Pancreas (tissue), 10 donors: ENCODE results near the gene IL22. TPM values are rescaled to one million over a fixed set of nuclear protein-coding genes. Genes with fewer than 3 reads are reported as not detected.

Source experiments
- ATAC-seq, 4 donors: fragments of 200-7000 bp; cut with Tn5 transposase; one replicate each; pipeline versions ENCODE4 v1.8.0 to v1.9.1; 2020; ENCODE audit warnings: mild to moderate bottlenecking in 4 of 4, moderate library complexity in 4 of 4
- DNase-seq, 6 donors: peaks; one replicate each; pipeline ENCODE4 v3.0.0-alpha.2; 2020
- FAIRE-seq: peaks from 2 replicates; lab custom pipeline; 2012; peaks lifted over from hg19 to GRCh38; lab: Jason Lieb, UNC
- H3K27ac ChIP-seq, 4 donors: fragments of 200-600 bp; sonication (generic); 1 replicate in 3 of 4; 2 replicates in 1 of 4; pipeline versions ENCODE4 v1.5.0 to v1.8.0; 2020
- H3K27me3 ChIP-seq, 4 donors: fragments of 200-600 bp; one replicate each; pipeline ENCODE4 v1.8.0; 2021
- H3K36me3 ChIP-seq, 3 donors: fragments of 200-600 bp; sonication (generic) in 1 of 3; one replicate each; pipeline versions ENCODE4 v1.5.0 to v1.8.0; 2020 to 2021
- H3K4me1 ChIP-seq, 3 donors: fragments of 200-600 bp; one replicate each; pipeline ENCODE4 v1.8.0; 2021
- H3K4me3 ChIP-seq, 4 donors: fragments of 200-600 bp; sonication (generic) in 2 of 4; one replicate each; pipeline versions ENCODE4 v1.5.0 to v1.8.0; 2020 to 2021
- H3K9me3 ChIP-seq, 4 donors: fragments of 200-600 bp; one replicate each; pipeline ENCODE4 v1.8.0; 2021
- WGBS, 2 donors: extraction: QIAGEN DNeasy Blood & Tissue Kit; methylation state at CpG; one replicate each; pipeline ENCODE4 v1.1.7; 2013; 5-methylcytosine and 5-hydroxymethylcytosine counted together
- intact Hi-C, 3 donors: fragments of 100-400 bp; cut with DNase I; formaldehyde crosslinking; loops; one replicate each; pipeline versions ENCODE4 v1.11.1 to v1.14.2; 2022
- polyA plus RNA-seq, 2 donors: library from polyadenylated mRNA; stranded (reverse); fragments of 200-250 nt; gene quantifications; one replicate each; pipeline ENCODE4 v1.2.3, GENCODE V29; 2013
- total RNA-seq, 6 donors: library from RNA; stranded (reverse); fragmentation: NEBNext Ultra II Directional in 4 of 6; extraction: Animal tissue kit (Norgen Biotek cat#: 25700) in 4 of 6; gene quantifications; one replicate each; pipeline versions ENCODE4 v1.2.1 to v1.2.4, GENCODE V29; 2021 to 2023
- TF ChIP-seq, protein P1 (sequence below), 4 donors: fragments of 200-600 bp; sonication (generic) in 3 of 4; IDR thresholded peaks; one replicate each; pipeline versions ENCODE4 v1.5.0 to v1.8.0; 2021; ENCODE audit warnings: antibody characterized with exemption in 4 of 4
- donor health status: healthy with polysubstance abuse.
- donor health status: DM: no; HTN: no; CAD: no; lungs with moderate emphysema.
- donor health status: DM: no; HTN: no; CAD: no.
- donor health status: control.
- donor health status: control.
- donor health status: Bipolar disorder and iron deficiency.
- donor health status: DM: yes; HTN: yes; CAD: no.
- donor health status: DM: no; HTN: no; CAD: no.
- donor health status: DM: no; HTN: no; CAD: no.
- donor health status: DM: yes; HTN: yes; CAD: no.

The IL22 gene
- total and polyA plus RNA-seq, 8 donors: not detected

GRCh38 chr12:68236421-68237059 is 16.9 kb downstream of the IL22 start:
- Histone ChIP-seq H3K27ac (peak overlapping the region; percentile 9 to 53 (median 29)), H3K36me3 (no peaks in the 10 kb centered on the region), H3K4me1 (peaks cover 0 to 6% (median 0%) of the 10 kb centered on the region in 3 donors), H3K9me3 (no peaks in the 10 kb centered on the region), H3K4me3 (peak overlapping the region in 3 of 4 donors; percentile 4 to 35 (median 25)), H3K27me3 (no peaks in the 10 kb centered on the region)
- TF ChIP-seq, protein P1, sequence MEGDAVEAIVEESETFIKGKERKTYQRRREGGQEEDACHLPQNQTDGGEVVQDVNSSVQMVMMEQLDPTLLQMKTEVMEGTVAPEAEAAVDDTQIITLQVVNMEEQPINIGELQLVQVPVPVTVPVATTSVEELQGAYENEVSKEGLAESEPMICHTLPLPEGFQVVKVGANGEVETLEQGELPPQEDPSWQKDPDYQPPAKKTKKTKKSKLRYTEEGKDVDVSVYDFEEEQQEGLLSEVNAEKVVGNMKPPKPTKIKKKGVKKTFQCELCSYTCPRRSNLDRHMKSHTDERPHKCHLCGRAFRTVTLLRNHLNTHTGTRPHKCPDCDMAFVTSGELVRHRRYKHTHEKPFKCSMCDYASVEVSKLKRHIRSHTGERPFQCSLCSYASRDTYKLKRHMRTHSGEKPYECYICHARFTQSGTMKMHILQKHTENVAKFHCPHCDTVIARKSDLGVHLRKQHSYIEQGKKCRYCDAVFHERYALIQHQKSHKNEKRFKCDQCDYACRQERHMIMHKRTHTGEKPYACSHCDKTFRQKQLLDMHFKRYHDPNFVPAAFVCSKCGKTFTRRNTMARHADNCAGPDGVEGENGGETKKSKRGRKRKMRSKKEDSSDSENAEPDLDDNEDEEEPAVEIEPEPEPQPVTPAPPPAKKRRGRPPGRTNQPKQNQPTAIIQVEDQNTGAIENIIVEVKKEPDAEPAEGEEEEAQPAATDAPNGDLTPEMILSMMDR (IDR thresholded peaks at IDR 0.05): peak in 1 of 4 donors; percentile 17
- ATAC-seq: peak; percentile 89 to 97 (median 94)
- FAIRE-seq: no peak
- intact Hi-C loops: no loop called here
- peak in 3 of 6 donors; percentile 37 to 46 (median 38) for DNase-seq
- 22 to 36% methylated on average over 8 of the region's 8 CpGs for WGBS, 2 donors

DNA sequence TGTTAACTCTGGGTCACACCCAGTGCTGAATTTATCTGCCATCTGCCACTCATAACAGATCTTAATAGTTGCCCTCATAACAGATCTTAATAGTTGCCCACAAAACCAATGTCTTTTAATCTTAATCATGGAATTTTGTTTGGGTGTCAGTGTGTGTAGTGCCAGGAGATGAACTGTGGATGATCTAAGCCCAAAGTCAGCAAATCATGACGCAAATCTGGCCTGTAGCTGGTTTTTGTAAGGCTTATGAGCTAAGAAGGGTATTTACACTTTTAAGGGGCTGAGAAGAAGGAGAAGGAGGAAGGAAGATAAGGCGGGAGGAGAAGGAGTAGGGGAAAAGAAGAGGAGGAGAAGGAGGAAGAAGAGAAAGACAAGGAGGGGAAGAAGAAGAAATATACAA is 17.8 kb downstream of the IL22 start:
- 91 to 92% methylated on average over 2 of the region's 2 CpGs for WGBS, 2 donors
- TF ChIP-seq, protein P1 (IDR thresholded peaks at IDR 0.05): no peak
- FAIRE-seq: no peak
- ATAC-seq: no peak
- Histone ChIP-seq H3K4me1 (peaks cover 0 to 6% (median 0%) of the 10 kb centered on the region in 3 donors), H3K9me3 (no peaks in the 10 kb centered on the region), H3K27me3 (no peaks in the 10 kb centered on the region), H3K36me3 (no peaks in the 10 kb centered on the region), H3K4me3 (no peak overlapping the region), H3K27ac (no peak overlapping the region)
- intact Hi-C loops: no loop called here
- no peak for DNase-seq

DNA sequence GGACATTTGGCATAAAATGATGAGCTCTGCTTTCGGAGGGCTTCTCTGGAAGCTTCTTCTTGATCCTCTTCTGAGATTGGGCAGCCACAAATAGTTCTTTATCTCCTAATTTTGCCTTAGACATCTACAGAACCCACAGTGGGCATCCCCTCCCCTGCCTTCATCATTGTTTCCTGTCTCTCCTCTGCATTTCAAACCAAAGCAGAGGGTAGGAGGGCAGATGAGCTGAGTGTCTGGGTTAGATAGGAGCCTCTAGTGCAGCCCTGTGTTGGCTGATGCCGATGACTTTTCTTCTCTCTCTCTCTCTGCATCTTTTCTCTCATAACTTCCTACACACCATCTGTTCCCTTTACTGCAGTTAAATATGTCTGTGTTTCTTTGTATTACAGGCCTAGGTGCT is 19.3 kb downstream of the IL22 start:
- H3K4me1 ChIP-seq: peaks cover 0 to 6% (median 0%) of the 10 kb centered on the region in 3 donors
- ATAC-seq (no peak), FAIRE-seq (no peak), DNase-seq (no peak)
- no peaks in the 10 kb centered on the region for H3K9me3 ChIP-seq
- 86 to 100% methylated on average over 2 of the region's 2 CpGs for WGBS, 2 donors
- TF ChIP-seq, protein P1 (IDR thresholded peaks at IDR 0.05): no peak
- H3K36me3 ChIP-seq: no peaks in the 10 kb centered on the region
- no peak overlapping the region for H3K4me3 ChIP-seq
- H3K27me3 ChIP-seq: no peaks in the 10 kb centered on the region
- intact Hi-C loops: no loop called here
- no peak overlapping the region for H3K27ac ChIP-seq

- Histone ChIP-seq H3K27ac (no peak overlapping the region), H3K9me3 (no peaks in the 10 kb centered on the region), H3K27me3 (no peaks in the 10 kb centered on the region), H3K36me3 (no peaks in the 10 kb centered on the region), H3K4me3 (no peak overlapping the region), H3K4me1 (peaks cover 0 to 6% (median 0%) of the 10 kb centered on the region in 3 donors)
- DNase-seq (no peak), FAIRE-seq (no peak), ATAC-seq (no peak)
- WGBS, 2 donors: 69 to 80% methylated on average over 5 of the region's 5 CpGs
- intact Hi-C loops: no loop called here
- TF ChIP-seq, protein P1 (IDR thresholded peaks at IDR 0.05): no peak
Measured at GRCh38 chr12:68233498-68233897, 19.9 kb downstream of the IL22 start.

- FAIRE-seq: no peak
- Histone ChIP-seq H3K9me3 (no peaks in the 10 kb centered on the region), H3K27me3 (no peaks in the 10 kb centered on the region), H3K27ac (no peak overlapping the region), H3K36me3 (no peaks in the 10 kb centered on the region), H3K4me1 (peaks cover 0 to 6% (median 0%) of the 10 kb centered on the region in 3 donors), H3K4me3 (no peak overlapping the region)
- TF ChIP-seq, protein P1 (IDR thresholded peaks at IDR 0.05): no peak
- 42 to 58% methylated on average over 3 of the region's 3 CpGs for WGBS, 2 donors
- intact Hi-C loops: no loop called here
- no peak for ATAC-seq
- DNase-seq: no peak
Measured at GRCh38 chr12:68231691-68232090, 21.7 kb downstream of the IL22 start.
